ENCODE data around the gene DUSP7.

- TF ChIP-seq CTCF (conservative IDR thresholded peaks at IDR 0.05 in 1 of 2, IDR thresholded peaks at IDR 0.05 in 1 of 2; ENCODE audit: extremely low read depth in 1 of 2, insufficient read depth in 1 of 2, low read depth in 1 of 2, low read length in 2 of 2) (no peak), EZH2 (IDR thresholded peaks at IDR 0.05; ENCODE audit: borderline replicate concordance, low read length) (no peak)
Observed at GRCh38 chr3:52083556-52084087, 27.3 kb upstream of the DUSP7 start.
